Measurements from ENCODE around the gene CATSPER3. TPM values are rescaled to one million over a fixed set of nuclear protein-coding genes. Genes with fewer than 3 reads are reported as not detected.

The CATSPER3 gene
- total RNA-seq, 4 donors from 2014 or later = 0.42 to 0.65 TPM; not detected in 2

DNA sequence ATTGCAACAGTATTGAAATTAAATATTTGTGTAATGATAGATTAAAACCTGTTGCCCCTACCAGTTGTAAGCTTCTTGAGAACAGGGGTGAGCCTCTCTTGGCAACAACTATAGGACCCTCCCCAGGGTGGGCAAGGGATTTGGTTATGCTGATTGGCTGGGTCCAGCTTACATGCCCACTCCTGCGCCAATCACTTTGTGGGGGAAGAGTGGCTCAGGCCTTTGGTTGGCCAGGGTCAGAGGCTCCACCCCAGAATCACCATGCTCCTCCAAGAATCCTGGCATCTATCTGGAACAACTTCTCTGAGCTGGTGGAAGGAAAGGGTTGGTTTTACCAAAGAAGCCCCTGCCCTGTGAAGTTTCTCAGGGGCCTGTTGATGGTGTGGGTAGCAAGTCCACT lies 74.9 kb downstream of the CATSPER3 start:
- no peak for DNase-seq (ENCODE audit: extremely low spot score)
- H3K4me1 ChIP-seq = peaks cover 15 to 27% (median 26%) of the 10 kb centered on the region in 4 donors
- H3K4me3 ChIP-seq = no peak overlapping the region
- H3K36me3 ChIP-seq = no peaks in the 10 kb centered on the region
- peaks cover 8 to 100% (median 34%) of the 10 kb centered on the region in 4 donors for H3K27me3 ChIP-seq
- H3K9me3 ChIP-seq = no peaks in the 10 kb centered on the region
- no CpG with 5 or more reads among the region's 1 CpG for WGBS
- no peak overlapping the region for H3K27ac ChIP-seq (replicated peaks in 1 of 4)
- TF ChIP-seq POLR2A (IDR thresholded peaks at IDR 0.05; ENCODE audit: low read depth) (no peak), POLR2AphosphoS5 (IDR thresholded peaks at IDR 0.05) (no peak), EP300 (IDR thresholded peaks at IDR 0.05) (no peak)
- TF ChIP-seq, protein P1, sequence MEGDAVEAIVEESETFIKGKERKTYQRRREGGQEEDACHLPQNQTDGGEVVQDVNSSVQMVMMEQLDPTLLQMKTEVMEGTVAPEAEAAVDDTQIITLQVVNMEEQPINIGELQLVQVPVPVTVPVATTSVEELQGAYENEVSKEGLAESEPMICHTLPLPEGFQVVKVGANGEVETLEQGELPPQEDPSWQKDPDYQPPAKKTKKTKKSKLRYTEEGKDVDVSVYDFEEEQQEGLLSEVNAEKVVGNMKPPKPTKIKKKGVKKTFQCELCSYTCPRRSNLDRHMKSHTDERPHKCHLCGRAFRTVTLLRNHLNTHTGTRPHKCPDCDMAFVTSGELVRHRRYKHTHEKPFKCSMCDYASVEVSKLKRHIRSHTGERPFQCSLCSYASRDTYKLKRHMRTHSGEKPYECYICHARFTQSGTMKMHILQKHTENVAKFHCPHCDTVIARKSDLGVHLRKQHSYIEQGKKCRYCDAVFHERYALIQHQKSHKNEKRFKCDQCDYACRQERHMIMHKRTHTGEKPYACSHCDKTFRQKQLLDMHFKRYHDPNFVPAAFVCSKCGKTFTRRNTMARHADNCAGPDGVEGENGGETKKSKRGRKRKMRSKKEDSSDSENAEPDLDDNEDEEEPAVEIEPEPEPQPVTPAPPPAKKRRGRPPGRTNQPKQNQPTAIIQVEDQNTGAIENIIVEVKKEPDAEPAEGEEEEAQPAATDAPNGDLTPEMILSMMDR (IDR thresholded peaks at IDR 0.05) = no peak
- intact Hi-C loops (cut with DNase I) = no loop called here

DNA sequence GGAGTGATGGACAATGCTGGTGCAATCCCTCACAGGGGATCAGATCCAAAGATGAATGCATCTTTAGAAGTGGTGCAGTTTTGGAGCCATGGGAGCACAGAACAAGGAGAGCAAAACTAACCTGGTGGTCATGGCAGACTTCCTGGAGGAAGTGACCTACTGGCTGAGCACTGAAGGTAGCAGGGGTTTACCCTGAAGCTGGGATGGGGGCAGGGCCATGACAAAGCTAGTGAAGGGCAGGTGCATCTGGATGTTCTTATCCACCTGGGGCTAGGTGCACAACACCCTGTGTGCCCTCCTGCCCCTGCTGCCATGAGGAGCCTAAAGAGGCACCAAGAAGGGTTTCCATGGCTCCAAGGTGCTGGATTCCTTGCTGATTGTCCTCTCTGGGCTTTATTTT lies 77.8 kb downstream of the CATSPER3 start:
- intact Hi-C loops (cut with DNase I) = no loop called here
- H3K27me3 ChIP-seq = peaks cover 0 to 96% (median 8%) of the 10 kb centered on the region in 4 donors

DNA sequence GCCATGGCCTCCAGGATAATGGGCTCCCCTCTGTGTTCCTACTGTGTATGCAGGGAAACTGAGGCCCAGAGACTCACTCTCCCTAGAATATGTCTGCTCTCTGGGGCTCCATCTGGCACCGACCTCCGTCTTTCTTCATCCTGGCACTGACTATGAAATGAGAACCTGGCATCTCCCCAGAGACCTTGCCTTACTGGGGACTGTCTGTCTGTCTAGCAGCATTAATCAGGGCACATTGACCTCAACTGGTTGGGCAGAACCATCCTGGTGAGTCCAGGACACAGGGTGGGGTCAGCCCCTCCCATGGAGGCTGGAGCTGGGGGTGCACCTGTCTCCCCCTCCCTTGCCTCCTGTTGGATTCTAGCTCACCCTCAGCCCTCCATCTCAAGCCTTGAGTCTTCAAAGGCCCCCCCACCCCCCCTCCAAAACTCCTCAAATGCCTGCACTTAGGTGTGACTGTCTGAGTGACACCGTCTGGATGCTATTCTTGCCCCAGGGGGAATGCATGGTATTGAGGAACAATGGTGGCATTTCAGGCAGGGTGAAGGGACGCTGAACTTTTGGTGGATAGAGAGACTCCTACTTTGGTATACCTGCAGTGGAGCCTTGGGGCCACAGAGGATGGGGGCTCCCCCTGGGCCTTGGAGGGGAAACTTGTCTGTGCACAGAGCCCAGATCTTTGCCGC lies 79.1 kb downstream of the CATSPER3 start:
- DNase-seq (ENCODE audit: extremely low spot score) = no peak
- no peak overlapping the region for H3K4me3 ChIP-seq
- intact Hi-C loops (cut with DNase I) = no loop called here
- no peaks in the 10 kb centered on the region for H3K4me1 ChIP-seq
- WGBS = 87% methylated on average over 5 of the region's 5 CpGs
- H3K36me3 ChIP-seq = no peaks in the 10 kb centered on the region
- H3K27ac ChIP-seq (replicated peaks in 1 of 4) = no peak overlapping the region
- peaks cover 0 to 93% (median 3%) of the 10 kb centered on the region in 4 donors for H3K27me3 ChIP-seq
- TF ChIP-seq POLR2AphosphoS5 (IDR thresholded peaks at IDR 0.05) (no peak), EP300 (IDR thresholded peaks at IDR 0.05) (no peak), POLR2A (IDR thresholded peaks at IDR 0.05; ENCODE audit: low read depth) (no peak)
- TF ChIP-seq, protein P1 (IDR thresholded peaks at IDR 0.05) = no peak
- no peaks in the 10 kb centered on the region for H3K9me3 ChIP-seq

More for the DNA sequence above, 77.8 kb downstream of the CATSPER3 start:
- Histone ChIP-seq H3K36me3 (no peaks in the 10 kb centered on the region), H3K4me1 (peaks cover 0 to 4% (median 4%) of the 10 kb centered on the region in 4 donors), H3K27ac (replicated peaks in 1 of 4) (no peak overlapping the region), H3K9me3 (no peaks in the 10 kb centered on the region), H3K4me3 (no peak overlapping the region)
- no peak for DNase-seq (ENCODE audit: extremely low spot score)
- TF ChIP-seq POLR2AphosphoS5 (IDR thresholded peaks at IDR 0.05) (no peak), POLR2A (IDR thresholded peaks at IDR 0.05; ENCODE audit: low read depth) (no peak), EP300 (IDR thresholded peaks at IDR 0.05) (no peak)
- TF ChIP-seq, protein P1 (IDR thresholded peaks at IDR 0.05) = no peak

DNA sequence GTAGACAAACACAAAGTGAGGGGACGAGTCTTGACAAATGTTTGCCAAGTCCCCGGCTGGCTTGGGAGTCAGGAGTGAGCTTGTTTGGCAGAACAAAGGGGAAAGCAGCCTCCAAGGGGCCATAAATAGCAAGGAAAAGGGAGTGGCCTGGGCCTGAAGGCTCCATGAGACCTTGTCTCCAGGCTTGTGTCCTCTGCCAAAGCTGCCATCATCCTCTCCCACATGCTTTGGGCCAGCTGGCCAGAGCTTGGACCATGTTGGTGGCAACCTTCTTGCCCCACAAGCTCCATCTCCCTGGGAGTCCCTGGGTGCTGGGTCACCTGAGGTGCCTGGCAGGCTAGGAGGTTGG lies 79.6 kb downstream of the CATSPER3 start:
- Histone ChIP-seq H3K4me3 (no peak overlapping the region), H3K36me3 (no peaks in the 10 kb centered on the region), H3K9me3 (no peaks in the 10 kb centered on the region), H3K4me1 (no peaks in the 10 kb centered on the region), H3K27me3 (peaks cover 0 to 93% (median 3%) of the 10 kb centered on the region in 4 donors), H3K27ac (replicated peaks in 1 of 4) (no peak overlapping the region)
- intact Hi-C loops (cut with DNase I) = no loop called here
- DNase-seq (ENCODE audit: extremely low spot score) = no peak
- WGBS = 41% methylated on average over 2 of the region's 2 CpGs
- TF ChIP-seq POLR2AphosphoS5 (IDR thresholded peaks at IDR 0.05) (no peak), POLR2A (IDR thresholded peaks at IDR 0.05; ENCODE audit: low read depth) (no peak), EP300 (IDR thresholded peaks at IDR 0.05) (no peak)
- TF ChIP-seq, protein P1 (IDR thresholded peaks at IDR 0.05) = no peak

DNA sequence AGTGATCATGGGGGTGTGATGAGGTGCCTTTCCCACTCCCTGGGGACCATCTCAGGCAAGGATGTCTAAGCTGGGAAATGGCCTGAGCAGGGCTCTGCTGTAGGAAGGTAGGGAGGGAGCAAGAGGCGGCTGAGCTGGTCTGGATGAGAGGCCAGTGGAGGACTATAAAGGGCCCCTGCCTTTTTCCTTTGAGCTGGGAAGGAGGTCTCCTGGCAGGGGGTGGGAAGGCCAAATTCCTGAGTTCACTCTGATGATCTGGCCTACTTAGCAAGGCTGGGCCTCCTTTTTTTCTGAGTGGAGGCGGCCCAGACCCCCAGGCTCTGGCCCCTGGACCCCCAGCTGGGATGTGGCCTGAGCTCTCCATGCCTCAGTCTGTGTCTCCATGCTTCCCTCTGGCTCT lies 80.6 kb downstream of the CATSPER3 start:
- Histone ChIP-seq H3K27me3 (peaks cover 0 to 93% (median 3%) of the 10 kb centered on the region in 4 donors), H3K36me3 (no peaks in the 10 kb centered on the region), H3K27ac (replicated peaks in 1 of 4) (no peak overlapping the region), H3K9me3 (no peaks in the 10 kb centered on the region), H3K4me3 (no peak overlapping the region), H3K4me1 (no peaks in the 10 kb centered on the region)
- no peak for TF ChIP-seq POLR2A (IDR thresholded peaks at IDR 0.05; ENCODE audit: low read depth)
- TF ChIP-seq POLR2AphosphoS5 (IDR thresholded peaks at IDR 0.05) = no peak
- TF ChIP-seq EP300 (IDR thresholded peaks at IDR 0.05) = no peak
- TF ChIP-seq, protein P1 (IDR thresholded peaks at IDR 0.05) = no peak
- intact Hi-C loops (cut with DNase I) = no loop called here
- WGBS = 89% methylated on average over 2 of the region's 2 CpGs
- no peak for DNase-seq (ENCODE audit: extremely low spot score)

Measured in esophagus muscularis mucosa (tissue), 4 donors.